HG02623 (cell line): ENCODE measurements around the gene PIGQ.

Experiments used
- ATAC-seq: cut with Tn5 transposase; IDR thresholded peaks from one replicate; pipeline ENCODE4 v1.9.1; 2021; ENCODE audit warnings: moderate library complexity; ENCODE audit not compliant: unreplicated experiment

Gene PIGQ

DNA sequence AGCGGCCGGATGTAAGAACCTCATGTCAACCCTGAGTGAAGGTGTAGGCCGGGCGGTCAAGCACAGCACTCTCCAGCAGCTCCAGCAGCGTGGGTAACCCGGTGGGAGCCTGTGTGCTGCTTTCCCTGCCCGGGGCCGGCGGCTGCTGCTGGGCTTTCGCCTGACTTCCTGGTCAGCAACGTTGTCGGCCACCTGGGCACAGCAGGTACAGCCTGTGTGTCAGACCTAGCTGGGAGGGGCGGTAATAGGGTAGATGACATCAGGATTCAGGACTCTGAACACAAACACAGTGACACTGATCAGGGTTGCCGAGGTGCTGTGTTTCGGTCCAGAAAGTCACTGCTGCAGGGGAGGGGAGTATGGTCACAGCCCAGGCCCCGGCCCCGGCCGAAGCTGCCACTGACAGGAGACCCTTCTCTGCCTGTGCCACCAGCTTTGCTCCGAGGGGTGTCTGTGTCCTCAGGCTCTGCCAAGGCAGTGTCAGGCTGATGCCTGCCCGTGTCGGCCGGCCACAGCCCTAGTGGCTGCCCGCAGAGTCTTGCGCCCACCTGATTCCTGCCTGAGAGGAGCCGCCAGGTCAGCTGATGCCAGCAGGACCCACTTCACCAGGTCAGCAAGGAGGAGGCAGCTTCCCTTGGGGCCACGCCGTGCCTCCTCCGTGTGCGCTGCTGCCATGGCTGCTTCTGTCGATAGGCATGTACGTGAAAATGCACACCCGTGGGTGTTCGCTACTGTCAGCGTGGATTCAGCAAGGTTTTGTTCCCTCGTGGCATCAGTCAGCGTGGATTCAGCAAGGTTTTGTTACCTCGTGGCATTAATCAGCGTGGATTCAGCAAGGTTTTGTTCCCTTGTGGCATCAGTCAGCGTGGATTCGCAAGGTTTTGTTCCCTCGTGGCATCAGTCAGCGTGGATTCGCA lies 29.3 kb downstream of the PIGQ start:
- no peak for ATAC-seq

DNA sequence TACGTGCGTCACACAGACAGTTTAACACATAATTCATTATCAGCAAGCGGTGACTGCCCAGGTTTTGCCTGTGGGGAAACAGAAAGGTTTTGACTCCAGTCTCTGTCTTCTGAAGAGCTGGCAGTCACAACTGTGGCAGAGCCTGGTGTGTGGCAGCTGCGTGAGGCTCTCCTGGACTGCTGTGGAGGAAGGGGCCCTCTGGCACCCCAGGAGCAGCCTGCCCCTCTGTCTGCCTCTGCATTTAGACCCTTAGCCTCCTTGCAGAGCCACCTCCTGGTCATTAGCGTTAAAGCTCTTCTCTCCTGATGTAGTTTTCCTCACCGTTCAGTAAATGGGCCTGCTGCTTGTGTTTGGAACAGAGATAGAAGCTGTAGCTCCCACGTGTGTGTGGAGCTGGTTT lies 31.0 kb downstream of the PIGQ start:
- ATAC-seq, result no peak

DNA sequence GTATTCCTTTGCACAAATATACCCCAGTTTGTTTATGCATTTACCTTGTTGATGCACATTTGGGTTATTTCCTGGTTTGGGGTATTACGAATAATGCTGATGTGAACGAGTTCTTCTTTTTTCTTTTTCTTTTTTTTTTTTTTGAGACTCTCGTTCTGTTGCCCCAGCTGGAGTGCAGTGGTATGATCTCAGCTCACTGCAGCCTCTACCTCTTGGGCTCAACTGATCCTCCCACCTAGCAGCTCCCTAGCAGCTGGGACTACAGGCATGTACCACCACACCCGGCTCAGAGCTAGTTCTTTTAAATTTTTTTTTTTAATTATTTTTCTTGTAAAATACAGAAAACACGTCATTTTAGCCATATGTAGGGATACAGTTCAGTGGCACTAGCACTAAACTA lies 34.2 kb downstream of the PIGQ start:
- ATAC-seq, result no peak

DNA sequence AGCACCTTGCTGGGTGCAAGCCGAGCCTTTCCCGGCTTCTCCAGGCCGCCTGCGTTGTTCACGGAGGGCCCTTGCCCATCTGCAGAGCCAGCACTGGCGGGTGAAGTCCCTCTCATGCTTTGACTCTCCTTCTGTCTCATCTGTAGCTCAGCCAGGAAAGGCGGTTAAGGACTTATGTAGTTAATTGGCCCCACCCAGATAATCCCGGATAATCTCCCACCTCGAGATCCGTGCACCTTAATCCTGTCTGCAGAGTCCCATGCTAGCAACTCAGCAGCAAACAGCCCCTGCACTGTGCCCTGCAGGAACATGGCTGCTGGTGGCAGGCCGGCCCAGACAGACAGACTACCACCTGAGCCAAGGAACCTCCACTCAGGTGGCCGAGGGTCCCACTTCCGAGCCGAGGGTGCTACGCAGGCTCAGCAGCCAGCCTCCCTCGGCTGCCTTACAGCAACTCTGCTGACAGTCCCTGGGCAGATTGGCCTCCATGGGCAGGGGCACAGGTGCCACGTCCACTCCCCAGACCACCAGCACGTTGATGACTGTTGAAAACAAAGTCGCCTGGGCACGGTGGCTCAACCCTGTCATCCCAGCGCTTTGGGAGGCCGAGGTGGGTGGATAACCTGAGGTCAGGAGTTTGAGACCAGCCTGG lies 37.0 kb downstream of the PIGQ start:
- ATAC-seq, result no peak

DNA sequence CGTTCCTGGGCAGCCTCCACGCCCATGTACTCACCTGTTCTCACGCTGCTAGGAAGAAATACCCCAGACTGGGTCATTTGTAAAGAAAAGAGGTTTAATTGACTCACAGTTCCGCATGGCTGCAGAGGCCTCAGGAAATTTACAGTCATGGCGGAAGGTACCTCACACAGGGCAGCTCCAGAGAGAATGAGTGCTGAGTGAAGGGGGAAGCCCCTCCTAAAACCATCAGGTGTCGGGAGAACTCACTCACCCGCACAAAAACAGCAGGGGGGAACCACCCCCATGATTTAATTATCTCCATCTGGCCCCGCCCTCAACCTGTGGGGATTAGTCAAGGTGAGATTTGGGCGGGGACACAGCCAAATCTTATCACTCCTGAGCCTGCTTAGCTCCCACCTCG lies 38.3 kb downstream of the PIGQ start:
- no peak for ATAC-seq

DNA sequence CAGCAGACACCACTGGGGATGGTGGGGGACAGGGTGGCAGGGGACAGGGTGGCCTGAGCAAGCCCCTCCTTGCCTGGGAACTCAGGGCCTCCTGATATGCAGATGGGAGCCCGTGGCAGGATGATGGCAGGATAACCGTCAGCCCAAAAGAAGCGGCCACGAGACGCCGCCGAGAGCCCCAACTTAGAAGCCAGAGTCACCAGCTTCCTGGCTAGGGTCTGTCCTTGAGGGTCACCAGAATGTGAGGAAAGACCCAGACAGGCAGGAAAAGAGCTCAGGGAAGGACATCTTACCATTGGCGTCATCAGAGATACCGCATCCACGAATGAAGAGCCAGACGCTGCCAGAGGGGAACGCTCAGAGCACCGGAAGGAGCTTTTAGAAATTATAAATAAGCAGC lies 39.5 kb downstream of the PIGQ start:
- ATAC-seq, result no peak

DNA sequence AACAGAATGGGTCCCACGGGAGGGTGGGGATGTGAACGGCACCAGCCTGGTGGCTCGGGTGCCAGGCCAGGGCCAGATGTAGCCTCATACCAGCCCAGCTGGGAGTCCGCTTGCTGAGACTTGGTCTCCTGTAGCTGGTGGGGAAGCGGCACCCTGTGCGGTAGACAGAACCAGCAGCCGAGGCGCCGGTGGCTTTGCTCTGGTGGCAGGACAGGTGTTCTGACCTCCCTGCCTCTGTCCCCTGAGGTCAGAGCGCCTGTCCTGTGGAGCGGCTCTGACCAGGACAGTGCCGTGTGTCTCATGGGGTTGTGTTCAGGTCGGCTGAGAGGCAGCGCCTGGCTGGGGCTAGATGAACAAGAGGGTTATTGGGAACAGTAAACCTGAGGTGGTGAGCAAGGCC lies 40.2 kb downstream of the PIGQ start:
- no peak for ATAC-seq

DNA sequence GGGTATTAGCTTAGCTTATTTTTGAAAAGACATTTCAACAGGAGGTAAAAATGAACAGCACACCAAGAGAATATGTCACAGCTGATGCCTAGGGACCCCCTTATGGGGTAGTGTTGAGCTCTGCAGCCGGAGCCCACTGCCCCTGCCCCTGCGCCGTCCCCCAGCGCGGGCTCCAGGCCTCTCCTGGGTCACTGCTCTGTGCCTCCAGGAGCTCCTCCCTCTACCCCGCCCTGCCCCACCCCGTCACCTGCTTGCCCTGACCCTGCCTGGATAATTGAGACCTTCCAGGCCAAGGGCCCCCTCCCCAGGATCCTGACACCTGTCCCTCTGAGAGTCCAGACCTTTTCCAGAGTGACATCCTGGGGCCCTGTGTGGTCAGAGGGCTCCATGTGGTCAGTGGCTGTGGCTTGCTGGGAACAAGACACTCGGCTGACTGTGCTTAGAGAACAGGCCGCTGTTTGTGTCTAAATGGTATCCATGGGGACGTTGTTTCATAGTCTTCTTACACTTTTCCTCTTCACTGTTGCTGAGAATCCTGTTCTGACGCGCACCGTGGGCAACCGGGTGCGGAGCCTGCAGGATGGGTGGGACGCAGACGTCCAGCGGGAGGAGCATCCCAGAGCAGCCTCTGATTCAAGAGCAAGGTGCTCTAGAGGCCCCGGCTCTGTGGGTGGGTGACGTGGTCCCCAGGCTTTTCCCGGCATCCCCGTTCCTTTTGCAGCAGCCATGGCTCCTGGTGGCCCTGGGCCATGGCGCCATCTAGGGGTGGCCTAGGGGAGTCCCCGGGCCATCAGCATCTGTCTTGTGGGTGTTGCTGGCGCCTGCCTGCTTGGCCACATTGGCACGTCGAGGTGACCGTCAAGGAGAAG lies 41.0 kb downstream of the PIGQ start:
- no peak for ATAC-seq

DNA sequence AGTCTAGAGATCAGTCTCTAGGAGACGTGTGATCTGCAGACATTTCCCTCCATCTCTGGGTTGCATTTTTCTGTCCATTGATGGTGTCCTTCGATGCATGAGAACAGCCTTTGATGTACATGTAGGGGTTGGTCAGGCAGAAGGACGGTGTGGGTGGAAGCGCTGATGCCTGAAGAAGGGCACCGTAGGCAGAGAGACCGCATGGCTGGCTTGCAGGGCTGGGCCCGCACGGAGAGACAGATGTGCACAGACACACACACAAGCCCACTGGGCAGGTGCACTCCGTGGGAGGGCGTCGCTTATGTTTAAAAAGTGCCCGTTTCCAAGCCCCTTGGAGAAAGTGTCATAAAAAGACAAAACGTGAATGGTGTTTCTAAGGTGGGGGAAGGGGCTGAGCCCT lies 45.4 kb downstream of the PIGQ start:
- ATAC-seq, result no peak

DNA sequence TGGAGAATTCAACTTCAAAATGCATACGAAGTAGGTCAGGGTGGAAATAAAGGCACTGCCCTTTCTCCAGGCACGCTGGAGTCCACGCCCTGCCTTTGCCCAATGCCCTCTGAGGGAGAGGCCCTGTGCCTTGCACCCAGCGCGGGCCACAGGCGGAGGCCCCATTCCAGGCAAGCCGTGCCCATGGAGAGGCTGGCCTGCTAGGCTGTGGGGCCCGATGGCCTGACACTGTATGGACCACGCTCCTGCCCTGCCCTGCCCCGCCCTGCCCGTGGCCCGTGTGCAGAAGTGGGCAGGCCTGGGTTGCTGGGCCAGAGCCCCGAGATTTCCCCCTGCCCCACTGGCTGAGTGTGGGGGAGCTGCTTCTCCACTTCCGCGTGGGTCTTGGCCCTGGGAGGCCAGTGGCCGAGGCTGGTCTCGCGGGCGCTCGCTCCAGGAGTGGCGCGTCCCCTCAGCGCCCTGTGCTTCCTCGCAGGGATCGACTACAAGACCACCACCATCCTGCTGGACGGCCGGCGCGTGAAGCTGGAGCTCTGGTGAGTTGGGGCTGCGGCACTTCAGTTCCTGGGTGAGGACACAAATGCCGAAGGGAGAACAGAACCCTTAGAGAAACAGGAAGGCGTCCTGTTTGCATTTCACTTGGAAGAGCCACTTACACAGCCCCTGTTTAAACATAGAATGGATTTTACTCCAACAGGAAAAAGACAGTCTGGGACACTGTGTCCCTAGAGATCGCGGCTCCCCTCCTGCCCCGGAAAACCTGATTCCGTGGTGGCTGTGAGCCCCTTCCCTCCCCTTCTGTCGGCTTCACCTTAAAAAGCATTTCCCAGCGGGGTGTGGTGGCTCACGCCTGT lies 47.2 kb downstream of the PIGQ start:
- no peak for ATAC-seq

DNA sequence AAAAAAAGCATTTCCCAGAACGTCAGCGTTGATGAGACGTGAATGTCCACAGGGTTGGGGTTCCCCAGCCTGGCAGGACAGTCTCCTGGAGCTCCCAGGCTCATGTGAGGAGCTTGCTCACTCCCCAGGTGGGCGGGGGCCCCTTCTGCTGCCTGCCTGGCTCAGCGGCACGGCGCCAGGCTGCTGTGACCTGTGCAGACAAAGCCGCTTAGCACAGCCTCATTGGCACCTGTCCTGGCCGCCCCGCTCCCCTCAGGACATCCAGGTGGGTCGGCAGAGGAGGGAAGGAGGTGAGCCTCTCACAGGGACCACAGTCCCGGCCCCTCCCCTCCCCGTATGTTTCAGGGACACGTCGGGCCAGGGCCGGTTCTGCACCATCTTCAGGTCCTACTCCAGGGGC lies 48.1 kb downstream of the PIGQ start:
- ATAC-seq, result no peak

DNA sequence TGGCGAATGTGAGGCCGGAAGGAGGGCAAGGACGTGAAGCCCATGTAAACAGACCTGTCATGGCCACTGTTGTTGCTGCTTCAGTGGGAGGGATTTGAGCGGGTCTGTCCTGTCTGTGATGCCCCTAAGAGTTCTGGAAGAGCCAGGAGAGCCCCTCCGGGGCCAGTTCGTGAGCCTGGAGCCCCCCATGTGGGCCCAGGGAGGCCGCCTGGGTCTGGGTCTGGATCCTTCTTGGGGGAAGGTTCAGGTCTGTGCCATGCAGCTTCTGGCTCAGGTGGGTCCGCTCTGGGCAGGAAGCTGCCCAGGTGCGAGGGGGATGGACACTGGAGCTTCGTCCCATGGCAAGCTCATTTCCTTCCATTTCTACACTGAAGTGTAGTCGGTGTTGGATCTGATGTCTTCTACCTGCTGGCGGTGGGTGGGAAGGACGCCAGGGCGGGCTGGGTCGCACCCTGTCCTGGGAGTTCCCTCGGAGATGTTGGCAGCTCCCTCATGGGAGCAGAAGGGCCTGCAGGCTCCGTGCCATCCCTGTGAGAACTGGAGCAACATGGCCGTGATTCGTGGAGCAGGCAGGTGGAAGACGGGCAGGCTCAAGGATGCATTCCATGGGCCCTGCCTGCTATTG lies 49.8 kb downstream of the PIGQ start:
- no peak for ATAC-seq

DNA sequence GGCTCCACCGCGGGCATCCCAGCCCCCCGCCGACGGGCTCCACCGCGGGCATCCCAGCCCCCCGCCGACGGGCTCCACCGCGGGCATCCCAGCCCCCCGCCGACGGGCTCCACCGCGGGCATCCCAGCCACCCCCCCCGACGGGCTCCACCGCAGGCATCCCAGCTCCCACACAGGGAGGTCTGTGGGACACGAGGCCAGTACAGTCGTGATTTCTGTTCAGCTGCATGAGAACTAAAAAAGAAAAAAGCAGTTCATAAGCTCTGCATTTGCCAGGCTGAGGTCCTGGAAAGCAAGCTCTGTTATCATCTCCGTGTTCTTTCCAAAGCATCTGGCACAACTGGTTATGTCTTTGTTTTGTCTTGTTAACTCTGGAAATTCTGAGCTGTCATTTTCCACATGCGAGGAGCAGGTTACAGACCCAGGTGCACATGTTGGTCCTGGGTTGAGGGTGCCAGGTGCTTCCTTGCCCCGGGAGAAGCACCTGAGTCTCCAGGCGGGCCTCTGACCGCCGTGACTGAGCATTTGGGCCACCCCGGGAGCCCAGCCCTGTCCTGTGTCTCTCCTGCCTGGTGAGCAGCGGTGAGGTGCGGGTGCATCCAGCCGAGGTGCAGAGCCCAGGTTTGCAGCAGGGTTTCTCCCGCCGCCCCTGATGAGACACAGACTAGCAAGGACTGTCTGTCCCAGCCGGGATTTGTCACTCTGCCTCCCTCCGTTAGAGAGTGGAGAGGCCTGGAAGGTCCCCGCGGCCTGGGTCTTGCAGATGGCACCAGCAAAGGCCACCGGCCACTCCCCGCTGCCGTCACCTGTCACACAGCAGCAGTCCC lies 51.1 kb downstream of the PIGQ start:
- no peak for ATAC-seq

DNA sequence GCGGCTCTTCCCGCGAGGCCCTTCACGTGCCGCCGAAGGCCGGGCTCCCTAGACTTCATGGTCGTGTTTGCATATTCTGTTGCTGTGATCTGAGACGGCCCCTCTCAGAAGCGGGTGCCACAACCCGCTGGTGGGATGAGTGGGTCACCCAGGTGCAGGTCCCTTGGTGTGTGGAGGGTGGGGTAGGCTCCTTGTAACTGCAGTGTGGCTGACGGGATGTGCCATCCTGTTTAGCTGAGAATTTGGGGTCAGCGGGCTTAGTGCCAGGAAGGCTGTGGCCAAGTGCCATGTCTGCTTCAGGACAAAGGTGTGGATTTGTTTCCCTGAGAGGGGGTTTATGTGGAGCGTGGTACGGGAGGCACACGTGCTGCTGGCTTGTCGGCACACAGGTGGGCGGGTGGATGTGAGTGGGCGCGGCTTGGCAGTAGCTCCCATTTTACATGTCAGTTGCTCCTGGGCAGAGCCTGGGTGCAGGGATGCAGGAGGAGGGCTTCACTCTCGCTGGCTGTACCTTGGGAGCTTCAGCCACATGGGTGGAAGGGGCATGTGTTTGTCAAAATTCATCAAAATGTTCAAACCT lies 51.8 kb downstream of the PIGQ start:
- ATAC-seq, result no peak

DNA sequence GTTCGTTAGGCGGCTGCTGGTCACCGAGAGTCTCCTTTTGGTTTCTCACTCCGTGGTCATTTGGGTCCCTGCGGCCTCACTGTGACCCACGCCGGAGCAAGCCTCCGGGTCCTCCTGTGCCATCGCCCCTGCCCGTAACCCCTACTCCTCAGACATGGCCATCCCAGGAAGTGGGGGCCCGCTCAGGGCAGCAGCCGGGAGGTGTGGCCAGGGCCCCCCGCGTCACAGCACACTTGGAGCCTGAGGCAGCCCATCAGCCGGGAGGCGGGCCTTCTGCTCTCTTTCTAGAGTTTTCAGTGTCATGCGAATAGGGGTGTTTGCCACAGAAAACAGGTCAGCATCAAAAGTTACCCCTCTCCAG lies 53.1 kb downstream of the PIGQ start:
- no peak for ATAC-seq

DNA sequence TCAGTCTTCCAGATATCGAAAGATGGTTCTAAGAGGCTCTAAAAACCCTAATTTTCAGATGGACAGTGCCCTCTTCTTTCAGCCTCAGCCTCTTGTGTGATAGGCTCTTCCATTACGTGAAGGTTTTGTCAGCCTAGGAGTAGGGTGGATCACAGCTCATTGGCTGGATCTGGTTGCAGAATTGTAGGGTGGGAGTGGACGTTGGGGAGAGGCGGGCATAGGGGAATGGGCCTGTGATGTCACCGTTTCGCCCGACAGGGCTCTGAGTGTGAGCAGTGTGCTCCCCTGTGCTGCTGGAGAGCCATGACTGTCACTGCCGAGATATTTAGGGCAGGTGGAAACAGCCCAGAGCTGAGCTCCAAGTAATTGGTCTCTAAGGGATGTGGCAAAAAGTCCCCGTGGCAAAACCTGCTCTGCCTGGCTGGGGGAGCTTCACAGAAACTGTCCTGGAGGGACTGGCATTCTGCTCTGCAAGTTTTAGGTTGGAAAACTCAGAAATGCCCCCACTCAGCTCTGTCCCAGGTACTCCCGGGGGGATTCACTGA lies 54.8 kb downstream of the PIGQ start:
- no peak for ATAC-seq

DNA sequence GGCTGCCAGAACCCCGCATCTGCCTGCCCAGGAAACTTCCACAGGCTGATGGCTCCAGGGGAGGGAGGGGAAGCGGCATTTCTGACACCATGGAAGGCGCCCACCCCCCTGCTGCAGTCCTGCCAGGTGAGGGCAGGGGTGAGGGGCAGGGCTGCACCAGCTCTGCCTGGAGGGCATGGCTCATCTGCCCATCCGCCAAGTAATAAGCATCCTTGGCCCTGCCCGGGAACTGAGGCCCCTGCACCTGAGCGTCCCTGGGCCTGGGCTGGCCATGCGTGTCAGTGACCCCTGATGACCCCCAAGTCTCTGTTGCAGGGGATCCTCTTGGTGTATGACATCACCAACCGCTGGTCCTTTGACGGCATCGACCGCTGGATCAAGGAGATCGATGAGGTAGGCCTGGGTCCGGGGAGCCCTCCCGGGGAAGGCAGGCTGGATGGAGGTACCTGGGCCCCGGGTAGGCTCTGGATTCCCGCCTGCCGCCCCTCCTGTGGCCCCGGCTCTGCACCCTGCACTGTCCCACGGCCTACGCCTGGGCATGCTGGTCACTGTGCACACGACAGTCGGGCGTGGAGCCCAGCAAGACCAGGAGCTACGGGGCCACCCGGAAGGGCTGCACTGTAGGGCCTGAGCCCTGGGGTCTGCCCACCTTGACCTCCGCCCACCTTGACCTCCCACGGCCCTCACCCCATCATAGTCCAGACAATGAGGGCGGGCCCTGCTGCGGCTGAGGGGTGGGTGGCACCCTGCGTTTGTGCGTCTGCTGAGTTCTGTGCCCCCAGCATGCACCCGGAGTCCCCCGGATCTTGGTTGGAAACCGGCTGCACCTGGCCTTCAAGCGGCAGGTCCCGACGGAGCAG lies 55.6 kb downstream of the PIGQ start:
- ATAC-seq, result no peak
